ENCODE results near the gene PTPN4. TPM values are rescaled to one million over a fixed set of nuclear protein-coding genes. Genes with fewer than 3 reads are reported as not detected.

PTPN4 gene
- total RNA-seq, 4 donors from 2014 or later = 15.0 to 45.2 (median 21.1) TPM

DNA sequence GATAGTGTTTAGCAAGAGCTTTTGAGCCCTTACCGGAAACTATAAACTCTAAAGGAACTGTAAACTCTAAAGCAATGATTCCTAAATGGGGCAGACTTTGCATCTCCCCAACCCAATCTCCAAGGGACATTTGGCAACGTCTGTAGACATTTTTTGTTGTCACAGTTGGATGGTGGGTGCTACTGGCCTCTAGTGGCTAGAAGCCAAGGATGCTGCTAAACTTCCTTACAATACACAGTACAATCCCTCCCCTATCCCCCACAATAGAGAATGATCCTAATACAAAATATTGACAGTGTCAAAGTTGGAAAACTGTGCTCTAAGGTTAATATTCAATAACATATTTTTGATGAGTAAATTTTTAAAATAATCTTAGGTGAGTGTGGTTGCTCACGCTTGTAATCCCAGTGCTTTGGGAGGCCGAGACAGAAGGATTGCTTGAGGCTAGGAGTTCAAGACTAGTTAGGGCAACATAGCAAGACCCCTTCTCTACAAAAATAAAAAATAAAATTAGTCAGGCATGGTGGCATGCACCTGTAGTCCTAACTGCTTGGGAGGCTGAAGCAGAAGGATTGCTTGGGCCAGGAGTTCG lies 66.7 kb downstream of the PTPN4 start:
- Histone ChIP-seq H3K27ac (no peak overlapping the region), H3K4me1 (no peaks in the 10 kb centered on the region), H3K27me3 (no peaks in the 10 kb centered on the region), H3K4me3 (no peak overlapping the region), H3K9me3 (peaks cover 0 to 8% (median 0%) of the 10 kb centered on the region in 4 donors), H3K36me3 (peaks cover 0 to 10% (median 0%) of the 10 kb centered on the region in 3 donors)
- DNase-seq (ENCODE audit: low spot score in 2 of 2) = no peak
- TF ChIP-seq POLR2A (IDR thresholded peaks at IDR 0.05) (no peak), EP300 (IDR thresholded peaks at IDR 0.05) (no peak), CTCF (IDR thresholded peaks at IDR 0.05) (peak in 4 of 5 experiments; percentile 9 to 30 (median 14))
- WGBS, 2 donors = 72 to 73% methylated on average over 5 of the region's 5 CpGs

- TF ChIP-seq CTCF (IDR thresholded peaks at IDR 0.05) = no peak
- no peak for TF ChIP-seq POLR2A (IDR thresholded peaks at IDR 0.05)
- TF ChIP-seq EP300 (IDR thresholded peaks at IDR 0.05) = no peak
- H3K4me3 ChIP-seq = no peak overlapping the region
- H3K9me3 ChIP-seq = peaks cover 0 to 8% (median 0%) of the 10 kb centered on the region in 4 donors
- H3K4me1 ChIP-seq = no peaks in the 10 kb centered on the region
- 73 to 76% methylated on average over 5 of the region's 5 CpGs for WGBS, 2 donors
- no peaks in the 10 kb centered on the region for H3K27me3 ChIP-seq
- peaks cover 0 to 10% (median 0%) of the 10 kb centered on the region in 3 donors for H3K36me3 ChIP-seq
- DNase-seq (ENCODE audit: low spot score in 2 of 2) = no peak
- H3K27ac ChIP-seq = no peak overlapping the region
These were observed 68.3 kb downstream of the PTPN4 start for GRCh38 chr2:119827866-119828507.

DNA sequence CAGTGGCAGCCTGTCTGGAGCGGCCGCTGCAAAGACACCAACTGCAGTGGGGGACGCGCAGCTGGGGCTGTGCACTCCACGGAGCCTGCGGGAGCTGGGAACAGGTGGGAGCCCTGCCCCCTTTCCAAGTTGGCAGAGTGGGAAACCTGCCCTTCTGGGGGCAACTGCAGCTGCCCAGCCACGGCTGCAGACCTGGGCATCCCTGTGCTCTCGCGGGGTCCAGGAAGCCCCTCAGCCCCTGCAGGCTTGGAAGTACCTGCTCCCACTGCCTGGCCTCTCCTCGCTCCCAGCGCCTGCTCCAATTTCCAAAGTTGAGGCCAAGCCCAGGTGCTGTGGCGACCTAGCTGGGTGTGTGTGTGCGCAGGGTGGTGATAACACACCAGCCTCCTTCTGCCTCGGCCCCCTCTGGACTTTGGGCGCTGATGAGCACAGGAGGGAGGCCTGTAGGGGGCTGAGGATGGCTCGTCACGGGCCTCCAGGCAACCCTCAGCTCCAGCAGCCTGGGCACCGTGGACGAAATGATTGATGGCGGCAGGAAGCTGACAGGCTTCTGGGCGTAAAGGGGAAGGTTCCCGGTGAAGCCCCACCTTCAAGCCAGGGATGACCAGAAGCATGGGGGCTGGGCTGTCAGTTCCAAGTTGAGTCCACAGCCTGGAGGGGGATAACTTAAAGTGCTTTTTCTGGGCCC lies 76.9 kb downstream of the PTPN4 start:
- H3K27ac ChIP-seq = no peak overlapping the region
- H3K36me3 ChIP-seq = peaks cover 0 to 7% (median 0%) of the 10 kb centered on the region in 3 donors
- no peak overlapping the region for H3K4me3 ChIP-seq
- TF ChIP-seq POLR2A (IDR thresholded peaks at IDR 0.05) = no peak
- no peak for TF ChIP-seq EP300 (IDR thresholded peaks at IDR 0.05)
- TF ChIP-seq CTCF (IDR thresholded peaks at IDR 0.05) = no peak
- WGBS, 2 donors = 84 to 92% methylated on average over 19 to 20 of the region's 22 CpGs
- no peaks in the 10 kb centered on the region for H3K4me1 ChIP-seq
- H3K27me3 ChIP-seq = no peaks in the 10 kb centered on the region
- H3K9me3 ChIP-seq = no peaks in the 10 kb centered on the region
- no peak for DNase-seq (ENCODE audit: low spot score in 2 of 2)

DNA sequence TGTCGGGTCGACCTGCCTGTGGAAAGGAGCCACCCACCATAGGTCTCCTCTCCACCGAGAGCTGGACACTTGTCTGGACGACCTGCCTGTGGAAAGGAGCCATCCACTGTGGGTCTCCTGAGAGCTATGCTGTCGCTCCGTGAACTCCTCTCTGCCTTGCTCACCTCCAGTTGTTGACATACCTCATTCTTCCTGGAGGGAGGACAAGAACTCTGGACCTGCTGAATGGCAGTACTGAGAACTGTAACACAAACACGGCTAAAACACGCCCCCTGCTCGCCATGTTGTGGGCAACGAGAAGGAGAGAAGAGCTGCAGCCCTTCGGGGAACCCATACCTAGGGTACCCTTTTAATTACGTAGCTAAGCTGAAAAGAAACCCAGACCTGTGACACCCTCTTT lies 77.6 kb downstream of the PTPN4 start:
- Histone ChIP-seq H3K4me3 (no peak overlapping the region), H3K27ac (no peak overlapping the region), H3K9me3 (no peaks in the 10 kb centered on the region), H3K36me3 (peaks cover 0 to 7% (median 0%) of the 10 kb centered on the region in 3 donors), H3K27me3 (no peaks in the 10 kb centered on the region), H3K4me1 (no peaks in the 10 kb centered on the region)
- DNase-seq (ENCODE audit: low spot score in 2 of 2) = no peak
- WGBS, 2 donors = 89 to 95% methylated on average over 12 of the region's 12 CpGs
- TF ChIP-seq POLR2A (IDR thresholded peaks at IDR 0.05) (no peak), EP300 (IDR thresholded peaks at IDR 0.05) (no peak), CTCF (IDR thresholded peaks at IDR 0.05) (no peak)

DNA sequence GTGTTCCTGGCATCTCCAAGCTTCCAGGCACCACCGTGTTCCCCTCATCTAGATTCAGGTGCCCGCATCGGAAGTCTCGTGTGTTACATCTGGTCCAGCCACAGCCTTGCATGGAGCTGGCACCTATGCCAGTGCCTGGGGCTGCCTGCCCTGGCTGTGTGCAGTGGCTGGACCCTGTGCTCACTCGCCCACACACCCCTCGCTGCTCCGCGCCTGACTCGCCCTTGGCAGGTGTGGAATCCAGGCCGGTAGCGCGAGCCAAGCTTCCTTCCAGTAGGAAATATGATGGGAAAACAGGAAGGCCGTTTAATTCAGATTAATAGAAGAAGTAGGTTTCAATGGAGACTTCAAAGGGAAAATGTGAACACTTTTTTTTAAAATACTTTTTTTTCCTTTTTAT lies 78.0 kb downstream of the PTPN4 start:
- no peak overlapping the region for H3K4me3 ChIP-seq
- TF ChIP-seq POLR2A (IDR thresholded peaks at IDR 0.05) = no peak
- TF ChIP-seq CTCF (IDR thresholded peaks at IDR 0.05) = no peak
- no peak for TF ChIP-seq EP300 (IDR thresholded peaks at IDR 0.05)
- WGBS, 2 donors = 81 to 90% methylated on average over 13 of the region's 13 CpGs

More for the DNA sequence above, 78.0 kb downstream of the PTPN4 start:
- H3K27me3 ChIP-seq = no peaks in the 10 kb centered on the region
- H3K36me3 ChIP-seq = peaks cover 0 to 7% (median 0%) of the 10 kb centered on the region in 3 donors
- DNase-seq (ENCODE audit: low spot score in 2 of 2) = no peak
- no peak overlapping the region for H3K27ac ChIP-seq
- no peaks in the 10 kb centered on the region for H3K9me3 ChIP-seq
- no peaks in the 10 kb centered on the region for H3K4me1 ChIP-seq

Data from tibial nerve (tissue), 4 donors.